Measurements from ENCODE around the gene OPCML.

OPCML gene

GRCh38 chr11:132539590-132540368, 992.5 kb downstream of the OPCML start:
- DNase-seq (ENCODE audit: low read depth in 1 of 2, low spot score in 1 of 2), result no peak

- no peak for DNase-seq (ENCODE audit: low read depth in 1 of 2, low spot score in 1 of 2)
Measured at GRCh38 chr11:132538642-132539041, 993.7 kb downstream of the OPCML start.

DNA sequence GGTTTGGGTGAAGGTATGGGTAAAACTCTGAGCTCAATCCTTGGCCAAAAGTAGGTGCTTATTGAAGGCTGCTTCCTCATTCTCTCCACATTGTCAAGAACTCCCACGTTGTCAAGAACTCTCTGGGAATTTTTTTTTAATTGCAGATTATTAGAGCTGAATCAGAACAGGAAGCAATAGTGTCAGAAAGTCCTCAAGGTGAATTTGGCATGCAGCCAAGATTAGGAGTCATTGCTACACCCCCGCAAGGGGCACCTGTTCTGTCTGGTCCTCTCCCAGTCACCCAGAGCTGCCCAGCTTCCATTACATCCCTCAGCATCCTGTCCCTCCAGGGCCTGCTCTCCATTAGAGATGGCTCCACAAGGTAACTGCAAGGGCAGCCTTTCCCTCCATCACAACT, 996.5 kb downstream of the OPCML start:
- DNase-seq (ENCODE audit: low read depth in 1 of 2, low spot score in 1 of 2), result no peak

- DNase-seq (ENCODE audit: low read depth in 1 of 2, low spot score in 1 of 2), result no peak
Measured at GRCh38 chr11:132531921-132532320, 1000.4 kb downstream of the OPCML start.

- no peak for DNase-seq (ENCODE audit: low read depth in 1 of 2, low spot score in 1 of 2)
Measured at GRCh38 chr11:132528181-132528580, 1004.1 kb downstream of the OPCML start.

- no peak for DNase-seq (ENCODE audit: low read depth in 1 of 2, low spot score in 1 of 2)
Measured at GRCh38 chr11:132523929-132524328, 1008.4 kb downstream of the OPCML start.

GRCh38 chr11:132520199-132520598, 1012.1 kb downstream of the OPCML start:
- no peak for DNase-seq (ENCODE audit: low read depth in 1 of 2, low spot score in 1 of 2)

DNA sequence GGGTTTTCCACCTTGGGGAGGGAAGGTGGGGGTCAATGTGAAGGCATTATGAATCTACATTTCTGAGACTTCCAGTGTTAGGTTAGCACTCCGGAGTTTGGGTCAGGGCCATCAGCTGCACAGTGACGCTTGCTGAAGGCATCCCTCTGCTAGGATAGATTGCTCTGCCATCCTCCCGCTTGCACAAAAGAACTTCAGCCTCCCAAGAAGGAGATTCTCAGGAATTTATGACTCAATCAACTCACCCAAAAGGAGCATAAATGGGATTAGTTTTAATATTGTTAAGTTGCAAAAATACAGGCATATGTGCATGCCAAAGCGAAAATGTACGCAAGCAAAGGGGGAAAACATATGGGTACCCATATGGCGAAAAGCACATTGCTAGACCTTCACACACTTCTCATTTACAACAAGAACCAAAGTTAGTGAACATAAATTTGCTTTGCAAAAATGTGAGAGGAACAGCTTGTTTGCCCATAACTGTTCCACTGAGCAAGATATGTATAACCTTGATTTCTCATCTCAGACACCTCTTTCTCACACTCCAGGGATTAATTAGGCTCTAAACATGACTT, 1013.0 kb downstream of the OPCML start:
- no peak for DNase-seq (ENCODE audit: low read depth in 1 of 2, low spot score in 1 of 2)

- no peak for DNase-seq (ENCODE audit: low read depth in 1 of 2, low spot score in 1 of 2)
Measured at GRCh38 chr11:132504501-132505041, 1027.7 kb downstream of the OPCML start.

DNA sequence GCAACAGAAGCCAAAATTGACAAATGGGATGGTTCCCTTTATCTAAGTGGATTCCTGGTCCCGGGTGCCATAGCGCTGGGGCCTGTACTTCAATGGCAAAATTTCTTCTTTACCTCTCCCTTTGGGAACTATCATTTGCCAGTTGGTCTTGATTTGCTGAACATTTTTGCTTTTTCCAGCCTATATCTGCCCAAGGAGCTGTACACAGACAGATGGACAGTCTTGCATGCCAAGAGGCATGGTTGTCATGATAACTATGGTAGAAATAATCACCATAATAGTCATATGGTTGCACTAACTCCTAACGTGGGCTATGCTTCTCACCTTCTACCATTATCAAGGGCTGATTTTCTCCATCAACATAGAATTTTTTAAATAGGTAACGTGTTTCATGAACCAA, 1030.9 kb downstream of the OPCML start:
- DNase-seq (ENCODE audit: low read depth in 1 of 2, low spot score in 1 of 2), result no peak

DNA sequence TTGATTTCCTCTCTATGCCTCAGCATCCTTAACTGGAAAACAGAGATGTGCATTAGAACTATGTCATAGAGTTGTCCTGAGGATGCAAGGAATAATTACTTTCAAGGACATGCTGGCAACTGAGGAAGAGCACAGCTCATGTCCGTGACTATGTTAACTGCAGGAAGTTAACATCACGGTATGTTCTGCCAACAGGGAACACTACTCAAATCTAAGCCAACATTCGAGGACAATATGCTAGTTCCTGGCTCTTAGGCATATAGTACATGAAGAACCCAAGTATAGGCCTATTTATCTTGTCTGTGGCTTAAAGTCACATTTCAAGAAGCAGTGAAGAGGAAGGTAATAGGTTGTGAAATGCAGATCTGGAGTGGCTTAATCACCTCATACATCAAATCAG, 1032.6 kb downstream of the OPCML start:
- no peak for DNase-seq (ENCODE audit: low read depth in 1 of 2, low spot score in 1 of 2)

- DNase-seq (ENCODE audit: low read depth in 1 of 2, low spot score in 1 of 2), result no peak
Measured at GRCh38 chr11:132496341-132496740, 1036.0 kb downstream of the OPCML start.

GRCh38 chr11:132493801-132494200, 1038.5 kb downstream of the OPCML start:
- no peak for DNase-seq (ENCODE audit: low read depth in 1 of 2, low spot score in 1 of 2)

DNA sequence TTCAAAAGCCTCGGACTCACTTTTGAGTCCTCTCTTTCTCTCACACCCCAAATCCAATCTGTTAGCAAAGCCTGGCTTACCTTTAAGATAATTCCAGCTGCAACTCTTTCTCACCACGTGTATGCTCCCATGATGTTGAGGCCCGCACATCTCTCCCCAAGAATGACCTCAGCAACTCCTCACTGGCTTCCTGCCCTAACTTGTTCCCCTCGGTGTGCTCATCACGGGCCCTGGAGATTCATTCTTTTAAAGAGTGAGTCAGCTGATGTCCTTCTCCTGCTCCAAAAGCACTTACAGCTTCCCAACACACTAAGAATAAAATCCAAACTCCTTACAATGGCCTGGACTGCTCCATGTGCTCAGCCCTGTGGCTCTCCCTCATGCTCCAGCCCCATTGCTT, 1041.3 kb downstream of the OPCML start:
- no peak for DNase-seq (ENCODE audit: low read depth in 1 of 2, low spot score in 1 of 2)

DNA sequence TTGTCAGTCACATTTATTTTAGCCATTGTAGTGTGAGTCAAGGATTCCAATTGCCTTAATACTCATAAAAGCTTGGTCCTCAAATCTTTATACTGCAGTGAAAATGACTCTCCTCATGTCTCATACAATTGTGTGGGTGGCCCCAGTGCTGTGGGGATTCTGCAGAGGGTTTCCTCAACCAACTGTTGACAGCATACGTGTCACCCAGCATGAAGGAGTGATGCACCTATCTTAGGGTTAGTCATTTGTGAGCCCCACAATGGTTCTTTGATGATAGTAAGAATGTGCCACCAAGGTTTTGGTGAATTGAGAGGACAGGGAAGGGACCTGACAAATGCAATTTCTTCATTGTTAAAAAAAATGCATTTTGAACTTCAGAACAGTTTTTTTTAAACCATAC, 1046.2 kb downstream of the OPCML start:
- DNase-seq (ENCODE audit: low read depth in 1 of 2, low spot score in 1 of 2), result no peak

DNA sequence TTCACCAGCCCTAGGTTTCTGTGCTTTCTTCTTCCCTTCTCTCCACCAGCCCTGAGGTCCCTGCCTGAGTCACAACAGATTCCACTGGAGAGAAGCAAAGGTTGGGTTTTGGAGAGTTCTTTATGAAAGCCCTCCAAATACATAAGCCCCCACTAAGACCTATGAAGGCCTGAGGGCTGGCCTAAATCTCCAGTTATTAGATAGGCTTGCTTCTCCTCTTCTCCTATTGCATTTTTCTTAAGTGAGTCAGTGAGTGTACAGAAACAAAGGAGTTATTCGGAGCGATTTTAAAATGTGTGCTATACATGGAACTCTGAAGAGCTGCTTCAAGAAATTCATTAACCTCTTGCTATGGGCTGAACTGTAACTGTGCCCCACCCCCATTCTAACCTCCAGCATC, 1057.3 kb downstream of the OPCML start:
- no peak for DNase-seq (ENCODE audit: low read depth in 1 of 2, low spot score in 1 of 2)

GRCh38 chr11:132472411-132473172, 1059.7 kb downstream of the OPCML start:
- DNase-seq (ENCODE audit: low read depth in 1 of 2, low spot score in 1 of 2), result no peak

DNA sequence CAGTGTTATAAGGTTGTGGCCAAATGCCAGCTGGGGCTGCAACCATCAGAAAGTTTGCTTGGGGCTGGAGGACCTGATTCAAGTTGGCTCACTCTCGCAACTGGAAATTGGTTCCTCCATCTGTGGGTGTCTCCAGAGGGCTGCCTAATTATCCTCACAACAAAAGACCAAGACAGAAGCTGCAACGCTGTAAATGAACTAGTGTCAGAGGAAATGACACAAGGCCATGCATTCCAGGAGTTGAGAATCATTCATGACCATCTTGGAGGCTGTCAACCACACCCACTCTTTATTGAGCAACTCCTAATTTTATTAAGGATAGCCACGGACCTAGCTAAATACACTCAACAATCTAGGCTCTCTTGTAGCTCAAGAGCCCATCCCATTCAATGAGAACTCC, 1060.8 kb downstream of the OPCML start:
- DNase-seq (ENCODE audit: low read depth in 1 of 2, low spot score in 1 of 2), result no peak

GRCh38 chr11:132466983-132467382, 1065.3 kb downstream of the OPCML start:
- no peak for DNase-seq (ENCODE audit: low read depth in 1 of 2, low spot score in 1 of 2)

- DNase-seq (ENCODE audit: low read depth in 1 of 2, low spot score in 1 of 2), result no peak
Measured at GRCh38 chr11:132464939-132465338, 1067.4 kb downstream of the OPCML start.

DNA sequence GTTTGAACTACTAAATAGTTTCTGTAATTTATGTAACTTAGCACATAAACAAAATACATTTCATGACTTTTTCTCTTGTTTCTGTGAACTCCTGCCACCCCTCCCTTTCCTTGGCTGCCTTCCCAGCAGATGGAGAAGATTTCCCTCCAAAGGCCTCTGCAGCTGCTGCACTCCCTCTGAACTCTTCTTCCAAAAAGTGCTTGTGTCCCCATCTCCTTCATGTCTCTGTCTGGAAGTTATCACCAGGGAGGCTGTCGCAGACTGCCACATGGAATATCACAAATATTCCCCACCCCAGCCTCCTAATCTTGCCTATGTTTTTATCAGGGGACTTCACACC, 1068.3 kb downstream of the OPCML start:
- DNase-seq (ENCODE audit: low read depth in 1 of 2, low spot score in 1 of 2), result no peak

Data from activated CD4-positive, alpha-beta T cell treated with anti-CD3 and anti-CD28 coated beads, Interleukin-2, amount 50 U/mL, for 24 hours (primary cell).